GM18951 (cell line): ENCODE results near the gene NADK.

Source experiments
- POLR2A ChIP-seq: IDR thresholded peaks from 4 replicates; pipeline ENCODE4 v1.6.1; 2011; ENCODE audit warnings: mild to moderate bottlenecking; ENCODE audit not compliant: insufficient read length, insufficient read depth; ENCODE audit errors: extremely low read depth
- in situ Hi-C: fragments of 300-500 bp; cut with MboI; formaldehyde crosslinking; loops from one replicate; pipeline ENCODE4 v1.12.0; 2022; ENCODE audit warnings: low sequenced_read_pairs, mixed read lengths, inconsistent platforms; ENCODE audit not compliant: unreplicated experiment

NADK gene

GRCh38 chr1:1777950-1778662, at the start of gene NADK:
Gene NADK, minus strand, starts transcription at chr1:1778470. Its CDS starts 13,064 bp downstream, at chr1:1765406.
- in situ Hi-C loops = no loop called here
- peak; percentile 83 for TF ChIP-seq POLR2A

GRCh38 chr1:1827089-1827848, 49.0 kb upstream of the NADK start:
- TF ChIP-seq POLR2A = no peak
- in situ Hi-C loops = no loop called here

GRCh38 chr1:1826356-1827088, 48.3 kb upstream of the NADK start:
- in situ Hi-C loops = no loop called here
- no peak for TF ChIP-seq POLR2A

- in situ Hi-C loops = no loop called here
- no peak for TF ChIP-seq POLR2A
These were observed 46.9 kb upstream of the NADK start for GRCh38 chr1:1825217-1825616.

GRCh38 chr1:1819762-1820161, 41.5 kb upstream of the NADK start:
- no peak for TF ChIP-seq POLR2A
- in situ Hi-C loops = no loop called here

- in situ Hi-C loops = no loop called here
These were observed 39.0 kb upstream of the NADK start for GRCh38 chr1:1817221-1817620.

GRCh38 chr1:1815606-1816281, 37.5 kb upstream of the NADK start:
- in situ Hi-C loops = no loop called here
- no peak for TF ChIP-seq POLR2A

More at GRCh38 chr1:1817221-1817620, 39.0 kb upstream of the NADK start:
- TF ChIP-seq POLR2A = no peak

- in situ Hi-C loops = no loop called here
- TF ChIP-seq POLR2A = no peak
These were observed 31.2 kb upstream of the NADK start for GRCh38 chr1:1809489-1809888.

GRCh38 chr1:1808206-1808605, 29.9 kb upstream of the NADK start:
- in situ Hi-C loops = no loop called here
- TF ChIP-seq POLR2A = no peak

GRCh38 chr1:1806890-1807289, 28.6 kb upstream of the NADK start:
- in situ Hi-C loops = no loop called here
- TF ChIP-seq POLR2A = no peak

- in situ Hi-C loops = no loop called here
- TF ChIP-seq POLR2A = no peak
These were observed 26.0 kb upstream of the NADK start for GRCh38 chr1:1804301-1804700.

GRCh38 chr1:1802871-1803270, 24.6 kb upstream of the NADK start:
- TF ChIP-seq POLR2A = no peak
- in situ Hi-C loops = no loop called here

- in situ Hi-C loops = no loop called here
These were observed 21.4 kb upstream of the NADK start for GRCh38 chr1:1799716-1800115.

More at GRCh38 chr1:1799716-1800115, 21.4 kb upstream of the NADK start:
- TF ChIP-seq POLR2A = no peak
